Mesothelial cell of epicardium (in vitro differentiated cells): Measurements from ENCODE around the gene TAF1C. TPM values are rescaled to one million over a fixed set of nuclear protein-coding genes. Genes with fewer than 3 reads are reported as not detected.

Source experiments
- DNase-seq, 2 experiments: peaks; one replicate each; pipeline ENCODE4 v3.0.0; 2021; ENCODE audit warnings: low spot score in 2 of 2; ENCODE audit not compliant: unreplicated experiment in 2 of 2
- H3K27ac Mint-ChIP-seq: 2 replicates; pipeline ENCODE4 v1.8.0; 2021; ENCODE audit warnings: mixed read lengths
- H3K27me3 Mint-ChIP-seq: 2 replicates; pipeline ENCODE4 v1.8.0; 2021; ENCODE audit warnings: low read depth, mixed read lengths
- H3K36me3 Mint-ChIP-seq: 2 replicates; pipeline ENCODE4 v1.8.0; 2021; ENCODE audit warnings: mixed read lengths
- H3K4me1 Mint-ChIP-seq: 2 replicates; pipeline ENCODE4 v1.8.0; 2021; ENCODE audit warnings: mixed read lengths
- H3K4me3 Mint-ChIP-seq: 2 replicates; pipeline ENCODE4 v1.8.0; 2021; ENCODE audit warnings: mild to moderate bottlenecking, moderate library complexity, mixed read lengths
- H3K9me3 Mint-ChIP-seq: 2 replicates; pipeline ENCODE4 v1.8.0; 2021; ENCODE audit warnings: mixed read lengths
- total RNA-seq: library from RNA; stranded (reverse); gene quantifications from 3 replicates; pipeline ENCODE4 v1.2.1, GENCODE V29; 2021
- TF ChIP-seq, protein P1 (sequence below): fragments of 200-600 bp; sonication (generic); IDR thresholded peaks from one replicate; pipeline ENCODE4 v1.5.0; 2021; ENCODE audit warnings: antibody characterized with exemption; ENCODE audit not compliant: unreplicated experiment

TAF1C gene
- total RNA-seq, 1 donor from 2014 or later, result 88.6 TPM

DNA sequence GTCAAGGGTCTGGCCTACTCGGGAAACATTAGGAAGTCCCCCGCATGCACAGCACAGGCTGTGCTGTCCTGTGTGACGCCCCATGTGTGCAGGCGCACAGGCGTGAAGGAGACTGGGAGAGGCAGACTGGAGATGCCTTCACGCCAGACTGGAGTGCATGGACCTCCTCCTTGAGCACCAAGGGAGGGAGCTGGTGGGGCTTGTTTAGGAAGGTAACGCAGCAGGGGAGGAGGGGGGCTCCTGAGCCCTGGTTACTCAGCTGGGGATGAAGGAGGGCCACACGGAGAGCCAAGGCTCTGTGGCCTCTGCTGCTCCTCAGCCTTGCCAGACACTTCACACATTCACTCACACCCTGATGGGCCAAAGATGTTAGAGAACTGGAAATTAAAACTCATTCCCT lies 49.6 kb downstream of the TAF1C start:
- Mint-ChIP-seq H3K27ac (no peak overlapping the region), H3K4me1 (peaks cover 31% of the 10 kb centered on the region), H3K9me3 (no peaks in the 10 kb centered on the region), H3K36me3 (peaks cover 8% of the 10 kb centered on the region), H3K27me3 (no peaks in the 10 kb centered on the region), H3K4me3 (no peak overlapping the region)
- TF ChIP-seq, protein P1, sequence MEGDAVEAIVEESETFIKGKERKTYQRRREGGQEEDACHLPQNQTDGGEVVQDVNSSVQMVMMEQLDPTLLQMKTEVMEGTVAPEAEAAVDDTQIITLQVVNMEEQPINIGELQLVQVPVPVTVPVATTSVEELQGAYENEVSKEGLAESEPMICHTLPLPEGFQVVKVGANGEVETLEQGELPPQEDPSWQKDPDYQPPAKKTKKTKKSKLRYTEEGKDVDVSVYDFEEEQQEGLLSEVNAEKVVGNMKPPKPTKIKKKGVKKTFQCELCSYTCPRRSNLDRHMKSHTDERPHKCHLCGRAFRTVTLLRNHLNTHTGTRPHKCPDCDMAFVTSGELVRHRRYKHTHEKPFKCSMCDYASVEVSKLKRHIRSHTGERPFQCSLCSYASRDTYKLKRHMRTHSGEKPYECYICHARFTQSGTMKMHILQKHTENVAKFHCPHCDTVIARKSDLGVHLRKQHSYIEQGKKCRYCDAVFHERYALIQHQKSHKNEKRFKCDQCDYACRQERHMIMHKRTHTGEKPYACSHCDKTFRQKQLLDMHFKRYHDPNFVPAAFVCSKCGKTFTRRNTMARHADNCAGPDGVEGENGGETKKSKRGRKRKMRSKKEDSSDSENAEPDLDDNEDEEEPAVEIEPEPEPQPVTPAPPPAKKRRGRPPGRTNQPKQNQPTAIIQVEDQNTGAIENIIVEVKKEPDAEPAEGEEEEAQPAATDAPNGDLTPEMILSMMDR, result no peak
- no peak for DNase-seq

DNA sequence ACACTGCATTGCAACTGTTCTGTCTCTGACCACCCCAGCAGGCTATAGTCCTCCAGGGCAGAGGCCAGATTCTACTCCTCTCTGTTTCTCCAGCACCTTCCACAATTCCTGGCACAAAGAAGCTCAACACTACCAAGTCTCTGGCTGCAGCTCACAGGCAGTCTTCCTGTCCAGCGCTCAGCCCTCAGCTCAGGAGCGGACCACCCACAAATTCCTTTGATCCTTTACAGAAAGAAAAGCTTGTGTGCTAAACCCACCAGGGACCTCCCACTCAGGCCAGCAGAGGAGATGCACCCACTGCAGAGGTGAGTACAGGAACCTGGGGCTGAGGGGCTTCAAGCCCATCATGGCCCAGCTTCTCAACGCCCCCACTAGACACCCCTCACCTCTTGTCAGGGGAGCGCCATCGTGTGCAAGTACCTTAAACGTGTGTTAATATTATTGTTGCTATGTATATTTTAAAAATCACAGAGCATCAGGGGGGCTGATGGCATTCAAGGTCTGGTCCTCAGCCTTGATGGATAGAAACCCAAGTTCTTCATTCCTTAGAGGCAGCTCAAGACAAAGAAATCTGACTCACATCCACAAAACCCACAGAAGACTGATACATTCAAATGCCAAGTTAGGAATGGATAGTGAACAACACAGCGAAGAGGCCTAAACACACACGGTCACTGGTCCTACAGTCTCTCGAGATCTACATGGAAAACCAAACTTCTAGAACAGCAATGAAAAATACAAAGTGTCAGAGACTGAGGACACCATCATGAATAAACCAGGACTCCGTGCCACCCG lies 50.3 kb downstream of the TAF1C start:
- H3K9me3 Mint-ChIP-seq, result no peaks in the 10 kb centered on the region
- no peak for DNase-seq
- peak overlapping the region; percentile 37 for H3K27ac Mint-ChIP-seq
- no peaks in the 10 kb centered on the region for H3K27me3 Mint-ChIP-seq
- TF ChIP-seq, protein P1, result no peak
- H3K4me1 Mint-ChIP-seq, result peaks cover 31% of the 10 kb centered on the region
- peaks cover 6% of the 10 kb centered on the region for H3K36me3 Mint-ChIP-seq
- no peak overlapping the region for H3K4me3 Mint-ChIP-seq

DNA sequence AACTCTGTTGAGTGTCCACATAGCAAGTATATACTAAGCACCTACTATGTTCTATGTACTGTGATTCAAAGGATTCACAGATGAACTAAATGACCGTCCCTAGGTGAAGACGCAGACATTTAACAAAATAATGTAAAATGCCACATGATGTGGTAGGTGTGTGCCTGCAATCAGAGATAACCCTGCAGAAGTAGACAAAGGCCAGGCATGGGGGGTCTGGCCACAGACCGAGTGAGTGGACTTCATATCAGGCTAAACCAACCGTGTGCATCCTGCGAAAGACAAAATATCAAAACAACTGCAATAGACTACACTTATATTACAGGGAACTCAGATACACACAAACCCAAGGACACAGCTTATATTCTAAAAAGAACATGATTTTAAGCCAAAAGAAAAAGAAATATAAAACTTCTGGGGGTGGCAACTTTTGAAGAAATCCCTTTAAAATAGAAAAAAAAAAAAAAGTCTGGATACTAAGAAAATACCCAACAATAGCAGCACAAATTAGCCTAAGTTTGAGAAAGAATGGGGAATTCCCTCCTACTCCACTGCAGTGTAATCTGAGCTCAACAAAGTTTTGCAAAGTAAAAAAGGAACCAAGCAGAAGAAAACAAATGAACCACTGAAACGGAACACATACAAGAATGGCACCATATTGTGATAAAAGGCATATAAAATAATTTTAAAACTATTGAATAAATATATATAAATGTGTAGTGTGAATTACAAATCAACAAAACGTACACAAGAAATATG lies 54.2 kb downstream of the TAF1C start:
- H3K4me1 Mint-ChIP-seq, result peaks cover 12% of the 10 kb centered on the region
- no peak for DNase-seq
- H3K27ac Mint-ChIP-seq, result peak overlapping the region; percentile 54
- H3K36me3 Mint-ChIP-seq, result peaks cover 19% of the 10 kb centered on the region
- TF ChIP-seq, protein P1, result no peak
- H3K9me3 Mint-ChIP-seq, result no peaks in the 10 kb centered on the region
- no peaks in the 10 kb centered on the region for H3K27me3 Mint-ChIP-seq
- no peak overlapping the region for H3K4me3 Mint-ChIP-seq

DNA sequence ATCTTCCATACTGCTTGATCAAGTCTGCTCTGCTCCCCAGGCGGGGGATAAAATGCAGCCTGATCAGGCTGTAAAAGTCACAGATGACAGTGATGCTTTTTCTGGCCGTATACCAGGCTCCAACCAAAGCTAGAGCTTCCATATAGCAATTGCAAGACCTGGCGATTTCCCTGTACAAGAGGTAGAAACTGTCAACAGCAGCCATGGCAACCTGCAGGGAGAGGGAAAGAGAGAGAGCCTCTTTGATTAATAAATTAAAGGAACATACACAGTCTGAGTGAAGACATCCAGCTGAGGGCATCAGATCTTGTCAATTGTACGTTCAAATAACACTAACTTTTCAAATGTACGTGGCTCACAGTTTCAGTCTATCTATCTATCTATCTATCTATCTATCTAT lies 55.7 kb downstream of the TAF1C start:
- no peak for DNase-seq
- H3K4me3 Mint-ChIP-seq, result no peak overlapping the region
- H3K27ac Mint-ChIP-seq, result no peak overlapping the region
- peaks cover 4% of the 10 kb centered on the region for H3K4me1 Mint-ChIP-seq
- H3K36me3 Mint-ChIP-seq, result peaks cover 24% of the 10 kb centered on the region
- no peaks in the 10 kb centered on the region for H3K9me3 Mint-ChIP-seq
- TF ChIP-seq, protein P1, result no peak
- H3K27me3 Mint-ChIP-seq, result no peaks in the 10 kb centered on the region

Other genes with a start within 250 kb of the TAF1C start
- 2.2 to 2.5 TPM (median 2.3 TPM) in 3 replicates for gene OSGIN1, start 233.8 kb downstream of the TAF1C start, total RNA-seq
- gene NECAB2, start 218.8 kb downstream of the TAF1C start, total RNA-seq, result 1.2 to 1.8 TPM (median 1.5 TPM) in 3 replicates
- not detected in 3 replicates for gene SLC38A8, start 144.3 kb downstream of the TAF1C start, total RNA-seq
- gene MBTPS1, start 70.1 kb downstream of the TAF1C start, total RNA-seq, result 143 to 146 TPM (median 146 TPM) in 3 replicates
- 47.6 to 50.0 TPM (median 48.9 TPM) in 3 replicates for gene HSDL1, start 41.9 kb downstream of the TAF1C start, total RNA-seq
- gene DNAAF1, start 41.7 kb downstream of the TAF1C start, total RNA-seq, result 0.18 to 0.47 TPM (median 0.22 TPM) in 3 replicates
- gene ADAD2, start 4.1 kb upstream of the TAF1C start, total RNA-seq, result 0.34 TPM in 1 of 3 replicates, not detected in the others
- gene KCNG4, start 53.0 kb upstream of the TAF1C start, total RNA-seq, result not detected in 3 replicates
- 2.2 to 3.0 TPM (median 2.6 TPM) in 3 replicates for gene WFDC1, start 107.8 kb upstream of the TAF1C start, total RNA-seq
- 43.5 to 52.5 TPM (median 47.7 TPM) in 3 replicates for gene ATP2C2, start 181.5 kb upstream of the TAF1C start, total RNA-seq